NCI-H2227 treated with DMSO at 0.1 percent for 48 hours (cell line): Measurements from ENCODE around the gene ASPN.

ENCODE experiments used
- DNase-seq: peaks from one replicate; lab custom pipeline; 2025; lab: John Stamatoyannopoulos, UW

The ASPN gene

GRCh38 chr9:92468206-92468605 is 14.1 kb downstream of the ASPN start:
- DNase-seq = no peak

GRCh38 chr9:92467511-92467910 is 14.8 kb downstream of the ASPN start:
- no peak for DNase-seq

- no peak for DNase-seq
These were observed 15.3 kb downstream of the ASPN start for GRCh38 chr9:92467041-92467440.

GRCh38 chr9:92463984-92464383 is 18.3 kb downstream of the ASPN start:
- DNase-seq = no peak

- DNase-seq = no peak
These were observed 18.9 kb downstream of the ASPN start for GRCh38 chr9:92463387-92463786.

- no peak for DNase-seq
These were observed 24.7 kb downstream of the ASPN start for GRCh38 chr9:92457576-92457975.

- no peak for DNase-seq
These were observed 27.1 kb downstream of the ASPN start for GRCh38 chr9:92455217-92455616.

GRCh38 chr9:92446536-92446935 is 35.8 kb downstream of the ASPN start:
- DNase-seq = no peak

- DNase-seq = no peak
These were observed 37.5 kb downstream of the ASPN start for GRCh38 chr9:92444841-92445240.

- DNase-seq = no peak
These were observed 41.6 kb downstream of the ASPN start for GRCh38 chr9:92440751-92441046.

- DNase-seq = no peak
These were observed 42.2 kb downstream of the ASPN start for GRCh38 chr9:92439921-92440750.

- no peak for DNase-seq
These were observed 43.3 kb downstream of the ASPN start for GRCh38 chr9:92438900-92439526.

GRCh38 chr9:92435263-92435662 is 47.0 kb downstream of the ASPN start:
- DNase-seq = no peak

GRCh38 chr9:92432972-92433548 is 49.2 kb downstream of the ASPN start:
- DNase-seq = no peak

GRCh38 chr9:92432350-92432749 is 50.0 kb downstream of the ASPN start:
- DNase-seq = no peak

GRCh38 chr9:92429836-92430235 is 52.5 kb downstream of the ASPN start:
- DNase-seq = no peak

- peak; percentile 42 for DNase-seq
These were observed 55.7 kb downstream of the ASPN start for GRCh38 chr9:92426501-92427145.

- DNase-seq = no peak
These were observed 56.8 kb downstream of the ASPN start for GRCh38 chr9:92425474-92425873.

- DNase-seq = no peak
These were observed 58.0 kb downstream of the ASPN start, which contains the start of gene OMD for GRCh38 chr9:92424340-92424739. TSS of gene OMD (minus strand) at chr9:92424471. CDS start at chr9:92417558, 6,913 bp downstream.

GRCh38 chr9:92423612-92424011 is 58.7 kb downstream of the ASPN start:
- DNase-seq = no peak

GRCh38 chr9:92422611-92423338 is 59.5 kb downstream of the ASPN start:
- no peak for DNase-seq

GRCh38 chr9:92414566-92414965 is 67.7 kb downstream of the ASPN start:
- DNase-seq = no peak
